ENCODE data around the gene UNC5C.

UNC5C gene

GRCh38 chr4:95507561-95507960 lies 41.2 kb downstream of the UNC5C start:
- TF ChIP-seq, protein P1, sequence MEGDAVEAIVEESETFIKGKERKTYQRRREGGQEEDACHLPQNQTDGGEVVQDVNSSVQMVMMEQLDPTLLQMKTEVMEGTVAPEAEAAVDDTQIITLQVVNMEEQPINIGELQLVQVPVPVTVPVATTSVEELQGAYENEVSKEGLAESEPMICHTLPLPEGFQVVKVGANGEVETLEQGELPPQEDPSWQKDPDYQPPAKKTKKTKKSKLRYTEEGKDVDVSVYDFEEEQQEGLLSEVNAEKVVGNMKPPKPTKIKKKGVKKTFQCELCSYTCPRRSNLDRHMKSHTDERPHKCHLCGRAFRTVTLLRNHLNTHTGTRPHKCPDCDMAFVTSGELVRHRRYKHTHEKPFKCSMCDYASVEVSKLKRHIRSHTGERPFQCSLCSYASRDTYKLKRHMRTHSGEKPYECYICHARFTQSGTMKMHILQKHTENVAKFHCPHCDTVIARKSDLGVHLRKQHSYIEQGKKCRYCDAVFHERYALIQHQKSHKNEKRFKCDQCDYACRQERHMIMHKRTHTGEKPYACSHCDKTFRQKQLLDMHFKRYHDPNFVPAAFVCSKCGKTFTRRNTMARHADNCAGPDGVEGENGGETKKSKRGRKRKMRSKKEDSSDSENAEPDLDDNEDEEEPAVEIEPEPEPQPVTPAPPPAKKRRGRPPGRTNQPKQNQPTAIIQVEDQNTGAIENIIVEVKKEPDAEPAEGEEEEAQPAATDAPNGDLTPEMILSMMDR (conservative IDR thresholded peaks at IDR 0.05; ENCODE audit: control insufficient read depth, insufficient read depth, low read depth, low read length): no peak
- H3K4me3 ChIP-seq (ENCODE audit: control insufficient read depth, low read depth, low read length): no peak overlapping the region
- no peak for DNase-seq (ENCODE audit: low read depth)

DNA sequence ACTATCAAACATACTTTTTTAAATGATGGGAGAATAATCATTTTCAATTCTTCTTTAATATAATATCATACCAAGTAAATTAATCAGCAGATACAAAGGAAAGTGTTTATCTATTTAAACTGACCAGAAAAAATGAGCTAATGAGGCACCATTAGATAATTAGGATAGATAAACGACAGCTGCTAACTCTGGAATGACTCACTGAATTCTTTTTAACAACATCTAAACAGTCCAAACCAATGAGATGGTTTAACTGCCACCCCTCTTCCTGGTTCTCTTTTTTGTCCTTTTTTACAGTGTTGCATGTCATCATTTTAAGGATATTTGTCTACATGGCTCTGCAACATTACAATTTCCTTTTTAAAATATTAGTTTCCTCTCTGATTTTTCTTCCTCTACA lies 41.6 kb downstream of the UNC5C start:
- no peak overlapping the region for H3K4me3 ChIP-seq (ENCODE audit: control insufficient read depth, low read depth, low read length)
- no peak for DNase-seq (ENCODE audit: low read depth)
- TF ChIP-seq, protein P1 (conservative IDR thresholded peaks at IDR 0.05; ENCODE audit: control insufficient read depth, insufficient read depth, low read depth, low read length): no peak

DNA sequence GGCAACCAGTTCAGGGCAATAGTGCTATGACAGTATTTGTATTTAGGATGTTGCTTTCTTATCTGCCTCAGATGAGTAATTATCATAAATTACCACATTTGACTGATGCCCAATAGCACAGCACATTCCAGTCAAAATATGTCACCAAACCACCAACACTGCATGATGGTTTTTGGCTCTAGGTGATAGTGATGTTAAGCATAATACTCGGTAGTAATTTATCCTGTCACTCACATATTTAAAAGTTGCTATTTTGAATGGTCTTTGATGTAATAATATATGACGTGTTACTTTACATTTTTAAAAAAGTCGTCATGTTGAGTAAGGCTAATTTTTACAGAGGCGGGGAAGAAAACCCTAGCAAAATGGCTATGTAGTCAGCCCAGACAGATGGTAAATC lies 42.5 kb downstream of the UNC5C start:
- no peak overlapping the region for H3K4me3 ChIP-seq (ENCODE audit: control insufficient read depth, low read depth, low read length)
- DNase-seq (ENCODE audit: low read depth): peak; percentile 20
- TF ChIP-seq, protein P1 (conservative IDR thresholded peaks at IDR 0.05; ENCODE audit: control insufficient read depth, insufficient read depth, low read depth, low read length): no peak

- no peak for DNase-seq (ENCODE audit: low read depth)
- no peak overlapping the region for H3K4me3 ChIP-seq (ENCODE audit: control insufficient read depth, low read depth, low read length)
- TF ChIP-seq, protein P1 (conservative IDR thresholded peaks at IDR 0.05; ENCODE audit: control insufficient read depth, insufficient read depth, low read depth, low read length): no peak
These were observed 43.0 kb downstream of the UNC5C start for GRCh38 chr4:95505799-95506198.

DNA sequence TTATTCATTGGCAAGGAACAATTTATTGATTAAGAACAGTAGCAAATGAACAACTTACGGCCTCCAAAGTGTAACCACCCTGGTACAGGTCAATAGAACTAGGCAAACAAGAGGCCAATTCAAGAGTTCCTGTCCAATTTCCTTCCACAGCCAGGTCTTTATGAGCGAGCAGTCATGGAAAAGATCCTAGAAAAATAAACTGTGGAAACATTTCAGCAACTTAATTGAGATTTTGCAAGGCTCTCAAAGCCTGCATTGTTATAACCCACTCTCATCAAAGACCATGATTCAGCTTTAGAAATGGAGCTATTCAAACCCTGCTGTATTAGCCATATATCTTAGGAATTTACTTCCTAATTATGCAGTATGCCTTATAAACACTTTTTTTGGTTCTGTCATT lies 43.6 kb downstream of the UNC5C start:
- no peak overlapping the region for H3K4me3 ChIP-seq (ENCODE audit: control insufficient read depth, low read depth, low read length)
- peak; percentile 7 for DNase-seq (ENCODE audit: low read depth)

DNA sequence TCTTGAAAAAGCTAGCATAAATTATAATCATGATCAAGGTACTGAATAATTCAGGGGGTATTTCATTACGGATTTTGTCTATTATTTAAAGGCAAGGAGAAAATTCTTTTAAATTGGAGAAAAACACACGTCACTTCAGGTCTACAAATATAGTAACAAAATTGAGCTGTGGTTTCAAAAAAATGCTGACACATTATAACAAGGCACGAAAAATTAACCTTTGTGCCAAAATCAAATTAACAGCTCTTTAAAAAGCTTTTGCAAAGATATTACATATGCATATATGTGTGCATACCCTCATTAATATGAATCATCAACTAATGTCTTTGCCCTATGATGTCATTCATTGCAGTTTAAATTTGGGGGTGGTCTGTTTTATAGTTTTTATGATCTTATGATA lies 44.3 kb downstream of the UNC5C start:
- no peak overlapping the region for H3K4me3 ChIP-seq (ENCODE audit: control insufficient read depth, low read depth, low read length)

More for the DNA sequence above, 43.6 kb downstream of the UNC5C start:
- TF ChIP-seq, protein P1 (conservative IDR thresholded peaks at IDR 0.05; ENCODE audit: control insufficient read depth, insufficient read depth, low read depth, low read length): no peak

More for the DNA sequence above, 44.3 kb downstream of the UNC5C start:
- TF ChIP-seq, protein P1 (conservative IDR thresholded peaks at IDR 0.05; ENCODE audit: control insufficient read depth, insufficient read depth, low read depth, low read length): no peak
- DNase-seq (ENCODE audit: low read depth): no peak
